Measurements from ENCODE around the gene TTYH3.

DNA sequence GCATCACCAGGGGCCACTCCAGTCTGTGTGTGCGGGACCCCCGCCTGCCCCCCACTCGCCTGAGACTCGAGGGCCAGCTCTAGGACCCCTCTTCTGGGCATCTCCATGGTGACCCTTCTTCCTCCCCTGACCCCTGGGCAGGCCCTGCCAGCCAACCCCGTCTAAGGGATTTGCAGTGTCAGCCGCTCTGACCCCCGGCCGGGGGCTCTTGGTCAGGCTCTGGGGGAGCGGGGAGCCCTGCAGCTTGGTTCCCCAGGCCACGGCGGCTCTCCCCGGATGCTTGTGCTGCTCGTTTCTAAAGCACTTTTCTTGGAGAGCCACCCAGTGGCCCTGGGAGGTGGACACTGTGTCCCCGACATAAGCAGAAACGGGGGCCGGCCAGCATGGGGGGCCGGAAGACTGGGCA, 5.3 kb downstream of the TTYH3 start:
- TF ChIP-seq CHD2 (IDR thresholded peaks at IDR 0.05; ENCODE audit: low read depth, low read length) (no peak), TARDBP (CRISPR knock-in tag; IDR thresholded peaks at IDR 0.05) (no peak), ETS1 (CRISPR knock-in tag; IDR thresholded peaks at IDR 0.05) (no peak), ZBTB33 (CRISPR knock-in tag; IDR thresholded peaks at IDR 0.05) (no peak), CBX5 (CRISPR knock-in tag; IDR thresholded peaks at IDR 0.05; ENCODE audit: borderline replicate concordance) (no peak), NCOR1 (IDR thresholded peaks at IDR 0.05; ENCODE audit: borderline replicate concordance, low read length) (no peak), MAFF (IDR thresholded peaks at IDR 0.05; ENCODE audit: low read depth, low read length) (no peak), MED13 (CRISPR knock-in tag; IDR thresholded peaks at IDR 0.05) (no peak), ZNF235 (CRISPR knock-in tag; IDR thresholded peaks at IDR 0.05; ENCODE audit: borderline replicate concordance) (no peak), RFX1 (IDR thresholded peaks at IDR 0.05) (no peak), ZNF670 (CRISPR knock-in tag; IDR thresholded peaks at IDR 0.05; ENCODE audit: borderline replicate concordance) (no peak)
- TF ChIP-seq, protein P1, sequence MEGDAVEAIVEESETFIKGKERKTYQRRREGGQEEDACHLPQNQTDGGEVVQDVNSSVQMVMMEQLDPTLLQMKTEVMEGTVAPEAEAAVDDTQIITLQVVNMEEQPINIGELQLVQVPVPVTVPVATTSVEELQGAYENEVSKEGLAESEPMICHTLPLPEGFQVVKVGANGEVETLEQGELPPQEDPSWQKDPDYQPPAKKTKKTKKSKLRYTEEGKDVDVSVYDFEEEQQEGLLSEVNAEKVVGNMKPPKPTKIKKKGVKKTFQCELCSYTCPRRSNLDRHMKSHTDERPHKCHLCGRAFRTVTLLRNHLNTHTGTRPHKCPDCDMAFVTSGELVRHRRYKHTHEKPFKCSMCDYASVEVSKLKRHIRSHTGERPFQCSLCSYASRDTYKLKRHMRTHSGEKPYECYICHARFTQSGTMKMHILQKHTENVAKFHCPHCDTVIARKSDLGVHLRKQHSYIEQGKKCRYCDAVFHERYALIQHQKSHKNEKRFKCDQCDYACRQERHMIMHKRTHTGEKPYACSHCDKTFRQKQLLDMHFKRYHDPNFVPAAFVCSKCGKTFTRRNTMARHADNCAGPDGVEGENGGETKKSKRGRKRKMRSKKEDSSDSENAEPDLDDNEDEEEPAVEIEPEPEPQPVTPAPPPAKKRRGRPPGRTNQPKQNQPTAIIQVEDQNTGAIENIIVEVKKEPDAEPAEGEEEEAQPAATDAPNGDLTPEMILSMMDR (CRISPR knock-in tag; IDR thresholded peaks at IDR 0.05): peak; percentile 38

Data from HepG2 (cell line).